Stimulated activated CD4-positive, alpha-beta T cell treated with anti-CD3 and anti-CD28 coated beads, Interleukin-2, amount 100 ng/mL, for 24 hours (primary cell): Measurements from ENCODE around the gene OR52D1.

ENCODE experiments used
- DNase-seq, 2 donors: peaks; one replicate each; pipeline ENCODE4 v3.0.0-alpha.2; 2020

OR52D1 gene

DNA sequence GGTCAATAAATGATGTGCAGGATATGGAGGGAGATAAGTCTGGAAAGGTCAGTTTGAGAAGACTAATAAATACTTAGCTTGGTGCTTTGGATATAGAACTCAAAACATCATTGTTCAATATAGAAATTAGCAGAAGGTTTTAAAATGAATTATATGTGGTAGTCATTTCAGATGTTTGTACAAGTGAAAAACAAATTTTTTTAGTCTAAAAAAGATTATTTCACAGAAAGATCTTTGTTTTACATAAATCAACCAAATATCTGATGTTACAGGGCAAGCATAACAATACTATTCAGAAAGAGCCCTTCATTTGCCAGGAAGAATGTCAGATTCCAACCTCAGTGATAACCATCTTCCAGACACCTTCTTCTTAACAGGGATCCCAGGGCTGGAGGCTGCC is at the start of gene OR52D1:
TSS of gene OR52D1 (plus strand) at position 301 of the 400 bp plus-strand sequence. CDS start at position 323, 22 bp downstream.
- no peak for DNase-seq

DNA sequence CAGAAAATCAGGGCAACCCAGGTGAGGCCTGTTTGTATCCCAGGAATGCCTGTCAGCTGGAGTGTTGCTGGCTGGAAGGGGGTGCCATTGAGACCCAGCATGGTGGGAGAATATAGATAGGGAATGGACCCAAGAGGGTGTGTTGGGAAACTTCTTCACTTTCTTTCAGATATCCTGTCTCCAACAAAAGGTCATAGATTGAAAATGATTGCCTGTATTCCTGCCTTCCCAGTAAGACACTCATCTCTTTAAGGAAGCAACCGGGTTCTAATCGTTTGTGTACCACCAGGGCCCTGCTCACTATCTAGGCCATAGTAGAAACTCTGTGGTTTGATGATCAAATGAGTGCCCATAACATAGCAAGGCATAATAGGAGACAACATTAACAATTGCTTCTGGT is 47.1 kb upstream of the OR52D1 start, which contains the start of gene OR51I1:
TSS of gene OR51I1 (minus strand) at position 101 of the 400 bp plus-strand sequence. CDS start at position 101, 0 bp downstream.
- DNase-seq = no peak

DNA sequence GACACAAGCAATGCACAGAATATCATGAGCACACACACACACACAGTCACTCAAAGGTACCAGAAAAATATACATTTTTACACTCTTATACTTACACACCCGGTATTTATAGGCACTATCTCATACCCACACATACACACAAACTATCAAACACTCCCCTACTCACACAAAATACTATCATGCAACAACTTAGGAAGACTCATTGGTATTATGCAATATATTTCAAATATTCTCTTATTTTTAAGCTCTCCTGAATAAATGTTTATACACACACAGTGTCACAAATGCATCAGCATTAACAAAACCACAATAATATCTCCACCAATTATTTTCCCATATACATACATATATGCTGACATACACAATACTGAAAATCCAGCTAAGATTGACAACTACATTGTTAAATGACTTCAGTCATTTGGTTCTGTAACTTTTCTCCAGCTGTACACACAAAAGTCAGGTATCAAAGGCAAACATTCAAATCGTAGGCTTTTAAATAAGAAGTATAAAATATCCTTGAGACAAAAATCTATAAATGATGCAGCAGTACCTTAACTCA is 44.6 kb upstream of the OR52D1 start:
- DNase-seq = no peak

DNA sequence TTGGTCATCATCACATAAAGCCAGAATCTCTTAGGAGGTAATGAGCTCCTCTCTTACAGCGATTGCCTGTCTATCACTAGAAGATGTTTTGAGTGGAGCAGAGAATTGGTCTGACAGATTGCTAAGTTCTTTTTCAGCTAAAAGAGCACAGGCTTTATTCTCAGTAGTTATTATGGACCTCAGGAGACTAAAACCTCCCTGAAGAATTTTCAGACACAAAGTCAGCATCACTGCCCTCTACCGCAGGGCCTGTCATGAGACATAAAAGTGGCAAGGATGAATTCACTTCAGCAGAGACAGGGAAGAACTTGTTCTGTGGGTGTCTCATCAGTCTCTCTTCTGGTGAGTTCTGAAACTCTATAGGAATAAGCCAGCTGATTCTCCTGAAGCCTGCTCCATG is 39.5 kb upstream of the OR52D1 start, which contains the start of gene OR51I2:
TSS of gene OR51I2 (plus strand) at position 301 of the 400 bp plus-strand sequence. CDS start 4,166 bp downstream, outside the sequence.
- DNase-seq = no peak

DNA sequence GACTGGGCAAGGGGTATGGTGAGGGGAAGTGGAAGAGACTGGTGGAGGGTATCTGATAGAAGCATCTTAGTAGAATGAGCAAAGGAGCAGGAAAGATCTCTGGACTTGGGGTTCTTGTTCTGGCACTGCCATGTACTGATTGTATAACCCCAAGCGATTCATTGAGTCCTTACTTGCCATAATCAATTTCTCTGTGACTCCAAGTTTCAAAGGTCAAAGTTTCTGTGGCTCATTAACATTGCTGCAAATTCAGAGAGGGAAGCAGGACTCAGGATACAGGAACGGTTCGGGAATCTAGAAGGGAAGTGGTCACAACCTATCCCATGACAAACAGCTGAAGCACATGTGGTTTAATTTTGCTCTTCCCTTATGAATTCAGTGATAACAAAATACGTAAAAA is 39.1 kb upstream of the OR52D1 start:
- DNase-seq = no peak

DNA sequence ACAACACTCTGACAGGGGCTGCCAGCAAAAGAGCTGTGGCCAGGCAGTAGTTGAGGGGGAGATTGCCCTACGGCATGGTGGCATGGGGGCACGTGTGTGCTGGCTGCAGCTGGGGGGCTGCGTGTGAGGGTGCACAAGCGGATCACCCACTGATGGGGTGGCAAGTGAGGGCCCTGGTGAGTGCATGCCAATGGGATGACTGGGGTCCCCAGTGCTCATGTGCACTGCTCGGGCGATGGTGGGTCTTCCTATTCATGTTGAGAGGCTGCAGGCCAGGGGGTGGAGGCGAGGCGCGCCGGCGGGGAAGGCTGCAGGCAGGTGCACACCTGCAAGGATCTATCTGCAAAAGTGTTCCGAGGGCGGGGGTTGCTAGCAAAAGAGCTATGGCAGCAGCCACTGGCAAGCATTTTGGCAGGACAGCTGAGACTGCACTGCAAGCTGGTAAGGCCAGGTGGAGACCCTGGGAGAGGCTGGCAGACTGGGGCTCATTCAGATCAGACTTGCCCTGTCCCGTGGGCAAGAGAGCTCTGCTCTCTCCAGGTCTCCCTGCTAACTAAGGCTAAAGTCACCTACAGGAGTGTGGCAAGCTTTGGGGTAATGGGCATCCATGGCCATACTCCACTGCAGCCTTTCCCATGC is 27.4 kb upstream of the OR52D1 start:
- no peak for DNase-seq

DNA sequence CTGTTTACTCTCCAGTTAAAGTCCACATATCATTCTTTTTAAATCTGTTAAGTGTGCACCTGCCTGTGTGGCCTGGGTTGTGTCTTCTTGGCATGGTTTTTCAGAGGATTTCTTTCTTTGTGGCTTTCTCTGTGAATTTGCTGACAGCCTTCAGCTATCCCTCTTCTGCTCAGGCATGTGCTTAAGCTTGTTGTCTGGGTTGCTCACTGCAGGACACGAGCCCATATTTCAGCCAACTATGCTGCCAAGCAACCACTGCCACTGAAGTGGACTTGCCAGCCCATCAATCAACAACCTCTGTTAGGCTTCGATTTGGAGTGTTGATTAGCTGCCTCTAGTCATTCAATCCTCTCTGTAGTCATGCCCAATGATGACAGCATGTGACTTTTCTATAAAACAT is 21.0 kb upstream of the OR52D1 start:
- DNase-seq = no peak

DNA sequence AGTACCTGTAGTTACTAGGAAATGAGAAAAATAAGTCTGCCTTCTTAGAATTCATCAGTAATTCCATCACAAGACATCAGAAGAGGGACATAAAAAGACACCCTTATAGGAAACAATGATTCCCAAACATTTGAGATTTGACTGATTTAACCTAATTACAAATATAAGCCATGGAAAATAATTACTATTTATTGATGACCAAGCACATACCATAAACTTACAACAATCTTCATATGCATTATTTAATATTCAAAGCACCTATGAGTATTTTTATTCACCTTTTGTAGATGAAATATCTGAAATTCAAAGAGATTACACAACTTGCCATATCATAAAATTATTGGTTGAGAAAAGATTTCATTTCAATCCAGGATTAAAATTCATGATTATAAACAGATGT is 14.6 kb upstream of the OR52D1 start:
- DNase-seq = no peak

DNA sequence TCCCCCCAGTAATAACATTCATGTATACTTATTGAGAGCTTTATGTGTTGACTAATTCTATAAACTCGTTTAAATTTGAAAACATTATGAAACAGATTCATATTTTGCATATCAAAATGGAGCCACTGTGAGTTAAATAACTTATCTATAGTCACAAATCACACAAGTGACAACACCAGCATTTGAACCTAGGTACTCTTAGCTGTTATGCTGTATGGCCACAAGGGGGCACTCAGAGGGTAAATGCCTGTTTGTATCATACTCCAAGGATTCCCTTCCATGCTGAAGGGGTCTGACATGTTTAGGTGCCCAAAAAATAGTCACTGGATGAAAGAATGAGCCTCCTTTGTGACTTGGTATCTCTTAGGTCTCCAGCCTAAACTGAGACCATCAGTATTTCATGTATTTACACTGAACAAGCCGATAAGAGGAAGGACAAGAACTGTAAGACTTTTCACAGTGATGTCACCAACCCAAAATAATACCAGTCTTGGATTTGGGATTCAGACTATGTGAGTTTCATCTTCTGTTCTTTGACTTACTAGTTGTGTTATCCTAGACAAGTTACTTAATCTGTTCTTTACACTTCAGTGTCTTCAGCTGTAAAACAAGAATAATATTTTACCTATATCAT is 12.2 kb upstream of the OR52D1 start:
- peak; percentile 24 to 49 for DNase-seq

DNA sequence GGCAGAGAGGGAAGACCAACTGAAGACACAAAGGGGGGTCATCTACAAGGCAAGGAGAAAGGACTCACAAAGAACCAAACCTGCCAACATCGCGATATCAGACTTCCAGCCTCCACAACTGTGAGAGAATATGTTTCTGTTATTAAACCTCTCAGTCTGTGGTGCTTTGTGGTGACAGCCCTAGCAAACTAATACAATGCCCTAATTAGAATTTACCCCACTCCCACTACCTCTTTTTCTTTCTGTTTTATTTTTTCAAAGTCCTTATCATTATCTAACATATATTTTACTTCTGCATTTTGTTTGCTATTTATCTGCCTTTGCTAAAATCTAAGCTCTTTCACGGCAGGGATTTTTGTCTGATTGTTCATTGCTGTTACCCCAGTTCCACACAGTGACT is 2.5 kb upstream of the OR52D1 start:
- no peak for DNase-seq

DNA sequence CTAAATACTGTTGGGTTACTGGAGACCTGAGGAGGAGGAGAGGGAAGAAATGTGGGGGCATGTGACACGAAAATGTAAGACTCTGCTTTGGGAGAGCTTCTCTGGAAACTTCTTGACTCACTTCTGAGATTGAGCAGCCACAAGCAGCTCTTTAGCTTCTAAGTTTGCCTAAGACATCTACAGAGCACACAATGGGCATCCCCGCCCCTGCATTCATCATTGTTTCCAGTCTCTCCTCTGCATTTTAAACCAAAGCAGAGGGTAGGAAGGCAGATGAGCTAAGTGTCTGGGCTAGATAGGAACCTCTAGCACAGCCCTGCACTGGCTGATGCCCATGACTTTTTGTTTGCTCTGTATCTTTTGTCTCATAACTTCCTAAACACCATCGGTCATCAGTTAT is 2.1 kb upstream of the OR52D1 start:
- DNase-seq = peak in 1 of 2 donors; percentile 5

DNA sequence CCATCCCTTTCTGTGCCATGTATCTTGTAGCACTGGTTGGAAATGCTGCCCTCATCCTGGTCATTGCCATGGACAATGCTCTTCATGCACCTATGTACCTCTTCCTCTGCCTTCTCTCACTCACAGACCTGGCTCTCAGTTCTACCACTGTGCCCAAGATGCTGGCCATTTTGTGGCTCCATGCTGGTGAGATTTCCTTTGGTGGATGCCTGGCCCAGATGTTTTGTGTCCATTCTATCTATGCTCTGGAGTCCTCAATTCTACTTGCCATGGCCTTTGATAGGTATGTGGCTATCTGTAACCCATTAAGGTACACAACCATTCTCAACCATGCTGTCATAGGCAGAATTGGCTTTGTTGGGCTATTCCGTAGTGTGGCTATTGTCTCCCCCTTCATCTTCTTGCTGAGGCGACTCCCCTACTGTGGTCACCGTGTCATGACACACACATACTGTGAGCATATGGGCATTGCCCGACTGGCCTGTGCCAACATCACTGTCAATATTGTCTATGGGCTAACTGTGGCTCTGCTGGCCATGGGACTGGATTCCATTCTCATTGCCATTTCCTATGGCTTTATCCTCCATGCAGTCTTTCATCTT is 414 bp downstream of the OR52D1 start:
- DNase-seq = no peak

DNA sequence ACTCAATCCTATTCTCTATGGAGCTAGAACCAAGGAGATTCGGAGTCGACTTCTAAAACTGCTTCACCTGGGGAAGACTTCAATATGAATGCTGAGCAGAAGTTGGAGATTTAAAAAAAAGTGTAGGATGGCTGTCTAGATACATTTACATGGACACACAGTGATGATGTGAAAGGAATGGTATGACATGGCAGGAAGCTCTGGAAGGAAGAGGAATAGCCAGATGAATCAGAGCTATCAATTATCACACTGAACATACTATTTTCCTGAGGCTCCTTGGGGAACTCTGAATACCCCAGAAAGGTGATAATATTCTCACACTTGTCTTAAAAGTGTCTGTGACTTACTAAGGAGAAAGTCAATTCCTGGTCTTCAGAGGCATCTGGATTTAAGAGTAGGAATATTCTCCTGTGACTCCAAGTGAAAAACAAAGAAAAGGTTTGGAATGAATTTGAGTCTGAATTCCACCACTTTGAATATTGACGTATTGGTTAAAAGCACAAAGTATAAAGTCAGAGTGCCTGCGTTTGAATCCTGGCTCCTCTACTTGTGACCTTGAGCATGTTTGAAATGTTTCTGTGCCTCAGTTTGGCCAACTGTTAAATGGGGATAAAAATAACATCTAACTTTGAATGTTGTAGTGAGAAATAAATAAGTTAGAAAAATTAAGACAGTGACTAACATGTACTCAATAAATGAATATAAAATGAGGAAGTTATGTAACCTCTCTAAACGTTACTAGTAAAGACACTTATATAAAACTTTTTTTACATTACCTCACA is 1.3 kb downstream of the OR52D1 start:
- DNase-seq = no peak

DNA sequence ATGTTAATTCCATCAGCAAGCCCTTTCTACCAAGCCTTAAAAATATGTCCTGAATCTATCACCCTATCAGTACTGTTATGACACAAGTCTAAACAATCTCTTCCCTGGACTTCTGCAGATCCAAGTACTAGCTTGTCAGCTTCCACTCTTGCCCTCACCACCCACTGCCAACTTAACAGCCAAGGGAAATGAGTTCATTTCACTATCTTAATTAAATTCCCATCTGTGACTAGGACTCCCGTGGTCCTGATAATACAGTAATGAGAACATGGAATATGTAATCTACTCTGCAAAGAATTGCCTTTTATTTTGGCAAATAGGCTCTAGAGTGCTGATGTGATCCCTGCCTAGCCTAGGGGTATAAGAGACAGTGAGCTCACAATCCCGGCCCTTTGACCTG is 11.2 kb downstream of the OR52D1 start:
- no peak for DNase-seq

DNA sequence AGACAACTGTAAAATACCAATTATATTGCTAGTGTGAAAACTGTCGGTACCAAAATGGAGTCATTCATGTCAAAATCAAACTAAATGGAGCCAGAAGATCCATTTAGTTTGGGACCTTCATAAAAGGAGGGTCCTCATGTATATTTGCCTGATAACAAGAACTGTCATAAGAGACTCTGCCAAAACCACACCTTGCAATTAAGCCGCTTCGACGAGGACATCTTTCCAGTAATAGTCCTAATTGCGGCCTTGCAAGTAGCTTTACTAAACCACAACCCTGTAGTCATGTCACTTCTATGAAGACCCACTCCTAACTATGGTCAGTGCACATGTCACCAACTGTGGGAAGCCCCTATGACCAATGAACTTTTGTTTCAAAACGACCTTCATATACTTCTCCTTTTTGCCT is 11.9 kb downstream of the OR52D1 start:
- no peak for DNase-seq

DNA sequence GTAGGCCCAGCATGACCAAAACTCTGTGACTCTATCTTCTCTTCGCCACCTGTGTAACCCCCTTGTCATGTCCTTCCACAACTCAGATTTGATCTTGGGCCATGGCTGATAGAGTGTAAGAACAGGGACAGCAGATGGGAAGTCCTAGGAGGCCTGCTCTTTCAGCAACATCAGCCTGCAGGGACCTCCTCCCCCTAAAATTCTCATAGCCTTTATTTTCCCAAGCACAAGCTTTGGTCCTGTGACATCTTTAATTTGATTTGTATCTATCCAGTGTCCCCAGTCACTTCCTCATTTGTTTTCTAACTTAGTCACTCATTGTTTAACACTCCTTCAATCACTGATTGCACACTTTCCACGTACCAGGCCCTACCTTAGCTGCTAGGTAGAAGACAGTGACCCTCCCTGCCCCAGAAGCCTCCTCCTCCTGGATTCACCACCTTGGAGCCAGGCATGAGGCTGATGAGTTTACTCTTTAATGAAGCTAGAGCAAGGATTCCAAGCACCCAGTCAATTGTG is 16.0 kb downstream of the OR52D1 start:
- DNase-seq = no peak

DNA sequence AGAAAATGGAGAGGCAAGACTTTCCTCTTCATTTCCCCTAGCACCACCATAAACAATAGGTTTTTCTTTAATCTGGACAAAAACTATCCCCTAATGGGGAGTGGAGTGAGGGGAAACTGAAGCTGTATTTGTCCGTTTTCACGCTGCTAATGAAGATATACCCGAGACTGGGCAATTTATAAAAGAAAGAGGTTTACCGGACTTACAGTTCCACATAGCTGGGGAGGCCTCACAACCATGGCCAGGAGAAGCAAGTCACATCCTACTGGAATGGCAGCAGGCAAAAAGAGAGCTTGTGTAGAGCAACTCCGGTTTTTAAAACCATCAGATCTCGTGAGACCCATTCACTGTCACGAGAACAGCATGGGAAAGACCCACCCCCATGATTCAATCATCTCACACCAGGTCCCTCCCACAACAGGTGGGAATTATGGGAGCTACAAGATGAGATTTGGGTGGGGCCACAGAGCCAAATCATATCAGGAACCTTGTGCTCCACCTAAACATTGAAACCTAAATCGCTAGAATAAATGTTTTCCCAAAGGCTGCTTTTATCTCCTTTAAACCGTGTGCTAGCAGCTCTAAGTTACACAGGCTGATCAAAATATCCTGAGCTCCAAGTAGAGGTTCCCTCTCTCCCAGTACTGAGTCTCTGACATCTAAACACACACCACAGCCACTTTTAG is 17.0 kb downstream of the OR52D1 start:
- DNase-seq = no peak

DNA sequence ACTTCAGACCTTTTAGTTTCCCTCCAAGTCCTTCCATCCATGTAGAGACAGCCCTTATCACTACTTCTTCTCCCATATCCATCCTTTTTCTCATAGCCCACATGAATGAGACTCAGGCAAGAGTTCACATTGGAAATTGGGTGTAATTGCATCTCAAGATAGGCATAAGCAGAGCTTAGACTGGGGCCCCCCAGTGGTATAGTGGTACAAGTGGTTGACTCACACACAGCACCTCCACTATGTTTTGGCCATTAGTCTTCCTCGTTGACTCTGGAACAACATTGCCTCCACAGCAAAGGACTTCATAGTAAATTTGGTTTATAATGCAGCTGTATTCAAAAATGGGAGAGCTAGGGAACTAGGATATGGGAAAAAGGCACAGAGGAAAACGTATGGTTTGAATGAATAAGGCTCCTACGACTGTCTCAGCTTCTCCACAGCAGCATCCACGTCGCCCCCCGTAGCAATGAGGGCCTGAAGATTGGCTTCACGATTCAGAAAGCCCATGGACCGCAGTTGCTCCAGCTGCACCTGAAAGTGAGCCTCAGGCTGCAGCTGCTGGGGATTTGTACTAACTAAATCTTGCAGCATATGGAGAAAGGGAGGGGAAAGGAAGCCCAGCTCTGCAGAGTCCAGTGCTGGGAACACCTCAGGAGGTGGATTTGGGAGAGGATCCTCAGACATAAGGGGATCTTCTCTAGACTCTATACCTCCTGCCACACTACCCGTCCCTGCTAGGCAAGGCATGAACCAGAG is 18.9 kb downstream of the OR52D1 start:
- no peak for DNase-seq

DNA sequence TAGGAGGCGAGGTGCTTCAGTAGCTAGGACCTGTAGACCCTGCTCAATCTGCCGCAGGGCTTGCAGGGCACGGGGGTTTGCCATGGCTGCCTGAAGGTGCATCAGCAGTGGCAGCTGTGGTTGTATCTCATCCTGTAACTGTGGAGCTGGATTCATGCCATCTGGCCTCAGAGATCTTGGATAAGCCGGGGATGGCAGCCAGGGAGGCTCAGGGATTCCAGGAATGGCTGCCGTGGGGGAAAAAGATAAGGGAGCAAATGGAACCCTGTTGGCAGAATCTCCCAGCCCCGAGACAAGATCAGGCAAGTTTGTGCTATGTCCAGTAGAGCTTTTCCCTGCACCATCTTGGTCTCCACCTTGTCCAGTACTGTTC is 19.4 kb downstream of the OR52D1 start:
- DNase-seq = no peak

DNA sequence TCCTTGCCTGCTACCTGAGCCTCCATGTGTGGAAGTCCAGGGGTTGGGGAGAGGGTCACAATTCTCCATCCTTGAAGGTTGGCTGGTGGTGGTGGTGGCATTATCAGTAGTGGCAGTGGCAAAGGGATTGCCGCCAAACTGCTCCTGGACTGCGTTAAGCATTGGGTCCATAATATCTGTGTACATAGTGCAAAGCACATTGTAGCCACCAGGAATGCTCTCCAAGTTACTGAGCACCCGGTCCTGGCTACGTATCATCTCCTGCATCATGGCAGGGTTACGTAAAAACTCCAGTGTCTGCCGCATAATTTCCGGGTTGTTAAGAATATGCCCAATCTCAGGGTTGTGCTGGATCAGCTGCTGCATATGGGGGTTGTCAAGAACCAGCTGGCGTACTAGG is 20.1 kb downstream of the OR52D1 start:
- DNase-seq = no peak

DNA sequence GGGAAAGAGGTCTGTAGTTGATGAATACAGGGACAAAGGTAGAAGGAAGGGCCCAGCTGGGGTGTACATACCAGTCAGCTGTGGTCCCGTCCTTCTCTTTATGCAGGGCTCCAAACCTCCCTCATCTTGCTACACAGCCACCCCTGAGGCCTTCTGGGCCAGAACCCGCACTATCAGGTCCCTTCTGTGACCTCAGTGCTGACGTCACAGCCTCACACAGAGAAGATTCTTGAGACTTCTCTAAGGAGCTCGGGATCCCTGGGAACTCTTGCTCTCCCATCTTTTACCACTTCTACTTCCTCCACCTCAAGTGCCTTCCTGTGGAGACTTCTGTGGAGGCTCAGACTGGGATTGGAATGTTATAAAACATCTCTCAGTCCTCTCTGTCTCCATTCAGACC is 21.3 kb downstream of the OR52D1 start, which contains the start of gene UBQLN3:
TSS of gene UBQLN3 (minus strand) at position 155 of the 400 bp plus-strand sequence. CDS start 399 bp downstream, outside the sequence.
- DNase-seq = no peak
